Lower lobe of right lung (tissue), 2 donors: Measurements from ENCODE around the gene PCDHA1. TPM values are rescaled to one million over a fixed set of nuclear protein-coding genes. Genes with fewer than 3 reads are reported as not detected.
A peak's percentile ranks its signal among the peaks of the same experiment; 100 is the strongest.

Experiments
- ATAC-seq, 2 donors: fragments of 200-7000 bp; cut with Tn5 transposase; one replicate each; pipeline ENCODE4 v1.9.1; 2020 to 2022; ENCODE audit warnings: mild to moderate bottlenecking in 2 of 2, moderate library complexity in 2 of 2
- DNase-seq: peaks from one replicate; pipeline ENCODE4 v3.0.0-alpha.2; 2020
- H3K27ac ChIP-seq: fragments of 200-600 bp; one replicate; pipeline ENCODE4 v1.8.0; 2022
- H3K27me3 ChIP-seq: fragments of 200-600 bp; one replicate; pipeline ENCODE4 v1.8.0; 2022; ENCODE audit warnings: low read depth
- H3K36me3 ChIP-seq: fragments of 200-600 bp; one replicate; pipeline ENCODE4 v1.8.0; 2022; ENCODE audit warnings: mild to moderate bottlenecking
- H3K4me1 ChIP-seq: fragments of 200-600 bp; one replicate; pipeline ENCODE4 v1.8.0; 2022
- H3K4me3 ChIP-seq: fragments of 200-600 bp; one replicate; pipeline ENCODE4 v1.8.0; 2022; ENCODE audit warnings: mild to moderate bottlenecking
- H3K9me3 ChIP-seq: fragments of 200-600 bp; one replicate; pipeline ENCODE4 v1.8.0; 2022
- CTCF ChIP-seq: fragments of 200-600 bp; IDR thresholded peaks from one replicate; pipeline ENCODE4 v1.8.0; 2022; ENCODE audit warnings: antibody characterized with exemption, mild to moderate bottlenecking
- intact Hi-C: fragments of 100-400 bp; cut with DNase I; formaldehyde crosslinking; loops from one replicate; pipeline ENCODE4 v1.11.0; 2022
- total RNA-seq: library from RNA; stranded (reverse); fragmentation: NEBNext Ultra II Directional; extraction: Animal tissue kit (Norgen Biotek cat#: 25700); gene quantifications from one replicate; pipeline ENCODE4 v1.2.1, GENCODE V29; 2021
- donor health status: DM: no; HTN: yes; CAD: no; lungs with severe emphysema.

PCDHA1 gene
- total RNA-seq, 1 donor from 2014 or later, result not detected

- no peak for TF ChIP-seq CTCF
- H3K4me1 ChIP-seq, result no peaks in the 10 kb centered on the region
- no peaks in the 10 kb centered on the region for H3K36me3 ChIP-seq
- H3K27ac ChIP-seq, result no peak overlapping the region
- DNase-seq (no peak), ATAC-seq (peak in 1 of 2 donors; percentile 29)
- H3K27me3 ChIP-seq, result peaks cover 7% of the 10 kb centered on the region
- H3K4me3 ChIP-seq, result no peak overlapping the region
- H3K9me3 ChIP-seq, result peaks cover 4% of the 10 kb centered on the region
- intact Hi-C loops, result no loop called here
Measured at GRCh38 chr5:140877262-140877581, 91.3 kb downstream of the PCDHA1 start.

GRCh38 chr5:140881889-140882590 is 96.1 kb downstream of the PCDHA1 start, which contains the start of gene PCDHA13:
Gene PCDHA13 (plus strand): TSS chr5:140882124. CDS start chr5:140882269, 145 bp downstream.
- DNase-seq (peak; percentile 41), ATAC-seq (peak; percentile 45 to 89)
- no peaks in the 10 kb centered on the region for H3K4me1 ChIP-seq
- peaks cover 5% of the 10 kb centered on the region for H3K27me3 ChIP-seq
- intact Hi-C loops, result loop anchor here (10.0 kb wide), 1 partner anchor 163 kb away; no protein-coding TSS in a partner anchor
- H3K27ac ChIP-seq, result no peak within 1 kb of the TSS
- peak; percentile 31 for TF ChIP-seq CTCF
- H3K36me3 ChIP-seq, result no peaks in the 10 kb centered on the region
- H3K9me3 ChIP-seq, result peaks cover 4% of the 10 kb centered on the region
- peak within 1 kb of the TSS; percentile 37 for H3K4me3 ChIP-seq

- no peak for DNase-seq
- H3K36me3 ChIP-seq, result no peaks in the 10 kb centered on the region
- peak; percentile 14 for TF ChIP-seq CTCF
- intact Hi-C loops, result loop anchor here (10.0 kb wide), 1 partner anchor 162 kb away; no protein-coding TSS in a partner anchor
- no peak overlapping the region for H3K27ac ChIP-seq
- peak in 1 of 2 donors; percentile 88 for ATAC-seq
- peaks cover 5% of the 10 kb centered on the region for H3K27me3 ChIP-seq
- peak overlapping the region; percentile 37 for H3K4me3 ChIP-seq
- peaks cover under 1% of the 10 kb centered on the region for H3K9me3 ChIP-seq
- H3K4me1 ChIP-seq, result no peaks in the 10 kb centered on the region
Measured at GRCh38 chr5:140882591-140882899, 96.6 kb downstream of the PCDHA1 start.

GRCh38 chr5:140883373-140883772 is 97.4 kb downstream of the PCDHA1 start:
- H3K4me1 ChIP-seq, result no peaks in the 10 kb centered on the region
- no peaks in the 10 kb centered on the region for H3K36me3 ChIP-seq
- intact Hi-C loops, result loop anchor here (10.0 kb wide), 1 partner anchor 161 kb away; no protein-coding TSS in a partner anchor
- no peak for ATAC-seq
- no peak overlapping the region for H3K4me3 ChIP-seq
- DNase-seq, result peak; percentile 41
- H3K9me3 ChIP-seq, result no peaks in the 10 kb centered on the region
- H3K27me3 ChIP-seq, result peaks cover 5% of the 10 kb centered on the region
- H3K27ac ChIP-seq, result no peak overlapping the region
- no peak for TF ChIP-seq CTCF

- Histone ChIP-seq H3K27me3 (peaks cover 5% of the 10 kb centered on the region), H3K4me3 (no peak overlapping the region), H3K9me3 (no peaks in the 10 kb centered on the region), H3K27ac (no peak overlapping the region), H3K4me1 (no peaks in the 10 kb centered on the region), H3K36me3 (no peaks in the 10 kb centered on the region)
- peak in 1 of 2 donors; percentile 27 for ATAC-seq
- DNase-seq, result peak; percentile 34
- intact Hi-C loops, result loop anchor here (10.0 kb wide), 1 partner anchor 161 kb away; no protein-coding TSS in a partner anchor
- no peak for TF ChIP-seq CTCF
Measured at GRCh38 chr5:140883927-140884697, 98.2 kb downstream of the PCDHA1 start.
